Erythroblast (primary cell): ENCODE measurements around the gene JAK2.

Experiments used
- DNase-seq, 2 experiments: peaks; one replicate each; lab custom pipeline; 2025; lab: John Stamatoyannopoulos, UW
- GATA1 ChIP-seq: IDR thresholded peaks from 2 replicates; pipeline ENCODE4 v1.6.1; 2011; ENCODE audit warnings: low read depth, mild to moderate bottlenecking, control low read depth, low read length, moderate library complexity
- POLR2A ChIP-seq: IDR thresholded peaks from 2 replicates; pipeline ENCODE4 v1.6.1; 2011; ENCODE audit warnings: mild to moderate bottlenecking, low read length

The JAK2 gene

GRCh38 chr9:5111696-5112095 is 126.6 kb downstream of the JAK2 start:
- DNase-seq: no peak
- no peak for TF ChIP-seq GATA1
- no peak for TF ChIP-seq POLR2A

GRCh38 chr9:5112109-5112592 is 127.1 kb downstream of the JAK2 start:
- TF ChIP-seq POLR2A (no peak), GATA1 (no peak)
- no peak for DNase-seq

- TF ChIP-seq POLR2A (no peak), GATA1 (no peak)
- DNase-seq: no peak
Measured at GRCh38 chr9:5112646-5113045, 127.6 kb downstream of the JAK2 start.

- TF ChIP-seq GATA1 (no peak), POLR2A (no peak)
- no peak for DNase-seq
Measured at GRCh38 chr9:5113523-5113922, 128.5 kb downstream of the JAK2 start.

- TF ChIP-seq GATA1 (no peak), POLR2A (no peak)
- no peak for DNase-seq
Measured at GRCh38 chr9:5113994-5114748, 129.1 kb downstream of the JAK2 start.

- DNase-seq: no peak
- TF ChIP-seq POLR2A (no peak), GATA1 (no peak)
Measured at GRCh38 chr9:5122116-5122515, 137.0 kb downstream of the JAK2 start.

GRCh38 chr9:5122516-5122915 is 137.4 kb downstream of the JAK2 start:
- no peak for TF ChIP-seq GATA1
- no peak for TF ChIP-seq POLR2A
- no peak for DNase-seq

- DNase-seq: no peak
- TF ChIP-seq POLR2A (no peak), GATA1 (no peak)
Measured at GRCh38 chr9:5140151-5140550, 155.1 kb downstream of the JAK2 start.

GRCh38 chr9:5144217-5144616 is 159.1 kb downstream of the JAK2 start:
- TF ChIP-seq GATA1 (no peak), POLR2A (no peak)
- DNase-seq: no peak

GRCh38 chr9:5146241-5146640 is 161.2 kb downstream of the JAK2 start:
- TF ChIP-seq POLR2A (no peak), GATA1 (no peak)

More at GRCh38 chr9:5146241-5146640, 161.2 kb downstream of the JAK2 start:
- DNase-seq: no peak
